ENCODE measurements around the gene ANO3.
"Not testable (repeated sequence)": the region's sequence is repeated elsewhere in the genome, so short reads cannot be mapped to it uniquely, and the experiment has no call there.

ANO3 gene

DNA sequence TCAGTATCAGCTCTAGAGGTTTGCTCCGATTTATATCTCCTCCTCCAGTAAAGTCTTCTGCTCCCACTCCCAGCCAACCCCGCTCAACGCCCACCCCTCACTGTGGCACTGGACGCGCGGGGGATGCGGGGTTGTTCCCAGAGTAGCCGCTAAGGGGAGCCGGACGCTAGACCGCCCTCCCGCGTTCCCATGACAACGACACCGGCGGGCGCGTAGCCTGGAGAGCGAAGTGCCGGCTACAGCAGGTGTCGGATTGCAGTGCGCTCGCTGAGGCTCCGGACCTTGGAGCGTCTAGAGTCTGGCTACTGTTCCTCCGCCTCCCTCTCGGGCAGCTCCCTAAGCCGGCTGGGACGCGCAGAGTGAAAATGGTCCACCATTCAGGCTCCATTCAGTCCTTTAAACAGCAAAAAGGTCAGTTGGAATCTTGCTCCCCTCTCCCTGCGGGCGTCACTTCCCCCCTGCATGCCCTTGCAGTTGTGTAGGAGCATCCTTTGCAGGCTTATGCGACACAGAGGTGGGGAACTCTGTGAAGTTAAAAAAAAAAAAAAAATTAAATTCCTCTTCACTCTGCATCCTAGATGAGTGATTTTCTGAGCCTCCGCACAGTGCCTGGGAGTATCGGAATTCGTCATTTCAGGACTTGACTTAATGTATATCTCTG, at the start of gene ANO3:
ANO3 (plus strand) TSS at position 220 of the 661 bp plus-strand sequence; CDS start at position 366, 146 bp downstream.
- DNase-seq: no peak

DNA sequence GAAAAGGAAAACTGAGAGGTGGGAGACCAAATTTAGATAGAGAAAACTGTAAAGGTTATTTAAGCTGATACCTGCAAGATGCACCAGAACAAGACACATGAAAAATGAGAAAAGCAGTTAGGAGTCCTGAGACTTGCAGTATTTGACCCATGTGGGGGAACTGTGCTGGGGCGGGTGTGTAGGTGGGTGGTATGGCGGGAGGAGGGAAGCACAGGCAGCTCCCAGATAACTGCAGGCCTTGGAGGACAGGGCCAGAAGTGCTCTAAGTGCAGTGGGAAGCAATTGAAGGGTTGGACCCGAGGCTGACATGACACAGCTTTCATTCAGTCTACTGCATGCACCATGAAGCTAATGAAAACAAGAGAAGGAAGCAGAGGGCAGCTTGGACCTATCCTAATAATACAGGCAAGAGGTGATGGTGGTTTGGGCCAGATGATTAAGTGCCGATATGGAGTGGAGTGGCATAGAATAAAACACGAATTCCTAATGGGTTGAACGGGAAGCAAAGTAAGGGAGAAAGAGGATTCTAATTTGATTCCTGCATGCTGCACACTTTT, 48.0 kb upstream of the ANO3 start:
- no peak for DNase-seq

DNA sequence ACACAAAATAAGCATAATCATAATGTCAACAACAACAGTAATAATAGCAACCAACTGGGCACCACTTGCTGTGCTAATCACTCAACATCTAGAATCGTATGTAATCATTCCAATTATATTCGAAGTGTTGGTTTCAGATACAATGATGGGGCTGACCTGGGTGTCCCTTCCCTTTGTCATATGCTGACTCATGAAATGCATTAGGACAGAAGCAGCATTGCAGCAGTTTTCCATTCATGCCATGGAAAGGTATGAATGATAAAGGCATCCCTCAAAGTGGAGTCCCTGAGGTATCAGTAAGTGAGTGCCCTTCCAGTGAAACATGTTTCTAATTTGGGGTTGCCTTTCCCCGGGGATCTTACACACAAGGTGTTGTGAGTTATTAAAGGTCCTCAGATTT, 46.3 kb upstream of the ANO3 start:
- no peak for DNase-seq

DNA sequence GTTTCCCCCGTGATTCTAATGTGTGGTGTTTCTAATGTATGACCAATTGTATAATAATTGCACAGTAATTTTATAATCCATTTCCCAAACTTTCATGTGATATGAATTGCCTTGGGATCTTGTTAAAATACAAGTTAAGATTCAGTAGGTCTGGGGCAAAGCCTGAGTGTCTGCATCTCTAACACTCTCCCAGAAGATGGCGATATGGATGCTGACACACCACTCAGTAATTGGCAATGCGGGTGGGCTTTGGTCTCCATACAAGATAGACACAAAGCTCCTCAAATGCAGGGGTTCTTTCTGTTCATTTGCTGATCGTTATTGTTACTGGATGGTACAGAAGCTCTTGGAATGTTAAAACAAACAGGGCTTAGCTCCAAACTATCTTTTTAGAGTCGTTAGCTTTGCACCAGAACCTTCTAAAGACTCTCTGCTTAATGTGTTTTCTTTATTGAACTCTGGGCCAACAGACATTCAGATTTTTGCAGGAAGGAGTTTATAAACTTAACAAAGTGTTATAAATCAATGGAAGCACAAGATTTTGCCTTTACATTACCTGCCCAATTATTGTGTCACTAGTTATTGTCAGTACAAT, 45.4 kb upstream of the ANO3 start:
- no peak for DNase-seq

DNA sequence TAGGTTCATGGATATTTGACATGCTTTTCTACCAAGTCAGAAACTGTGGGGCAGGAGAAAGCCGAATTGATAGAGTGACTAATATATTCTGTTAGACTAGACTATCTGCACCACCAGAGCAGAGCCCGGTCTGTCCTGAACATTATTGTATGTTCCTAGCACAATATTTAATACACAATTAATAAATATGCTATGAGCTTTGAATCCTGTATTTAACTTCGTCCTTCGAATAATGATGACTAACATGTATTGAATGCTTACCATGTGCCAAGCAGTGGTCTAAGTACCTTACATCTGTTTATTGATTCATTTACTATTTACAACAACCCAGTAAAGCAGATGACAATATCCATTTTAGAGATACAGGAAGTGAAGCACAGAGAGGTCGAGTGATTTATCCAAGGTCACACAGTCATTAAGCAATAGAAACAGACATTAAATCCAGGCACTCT, 44.8 kb upstream of the ANO3 start:
- no peak for DNase-seq

DNA sequence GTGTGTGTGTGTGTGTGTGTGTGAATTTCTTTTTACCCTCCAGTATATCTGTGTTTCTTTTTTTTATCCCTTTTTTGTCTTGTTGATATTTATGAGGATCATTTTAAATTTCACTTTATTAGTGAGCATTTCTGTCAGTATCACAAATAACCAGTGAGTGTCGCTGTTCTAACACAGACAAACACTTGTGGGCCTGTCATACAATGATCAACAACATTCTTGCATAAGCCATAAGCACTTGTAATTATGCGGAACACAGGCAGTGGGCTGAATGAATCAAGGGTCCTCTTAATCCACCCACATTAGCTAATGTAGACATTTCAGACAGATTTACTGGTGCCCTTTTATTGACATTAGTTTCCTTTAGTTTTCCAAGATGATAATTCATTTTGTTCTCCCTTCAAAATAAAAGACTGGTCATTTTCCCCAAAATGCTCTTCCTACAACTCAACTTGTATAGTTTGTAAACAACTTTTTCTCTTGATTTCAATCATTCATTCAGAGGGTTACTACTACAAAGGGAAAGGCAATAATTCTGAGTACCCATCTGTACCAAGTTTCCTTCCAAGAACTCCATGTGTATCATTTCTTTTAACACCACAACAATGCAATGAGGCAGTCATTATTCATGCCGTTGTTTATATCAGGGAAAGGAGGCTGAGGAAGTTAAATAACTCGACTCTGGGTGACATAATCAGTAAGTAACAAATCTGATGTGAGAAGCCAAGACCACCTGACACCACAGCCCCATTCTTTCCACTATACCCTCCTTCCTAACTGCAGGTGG, 34.5 kb upstream of the ANO3 start:
- DNase-seq: no peak

DNA sequence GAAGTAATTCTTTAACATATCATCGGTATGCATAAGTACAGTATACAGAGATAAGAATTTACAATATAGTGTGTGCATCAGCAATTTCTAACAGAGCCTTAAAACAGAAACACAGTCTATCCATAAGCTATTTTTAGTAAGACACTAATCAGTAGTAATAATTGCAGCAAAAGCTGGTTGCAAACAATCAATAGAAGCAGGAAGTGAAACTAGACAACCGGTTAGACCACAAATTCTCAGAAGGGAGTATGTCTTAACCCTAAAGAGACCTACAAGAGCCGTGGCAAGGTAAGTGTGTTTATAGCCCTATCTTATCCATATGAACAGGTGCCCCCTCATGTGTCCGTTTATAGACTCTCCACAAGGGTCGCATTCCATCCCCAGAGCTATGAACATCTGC, 15.6 kb upstream of the ANO3 start:
- DNase-seq: not testable (repeated sequence)

DNA sequence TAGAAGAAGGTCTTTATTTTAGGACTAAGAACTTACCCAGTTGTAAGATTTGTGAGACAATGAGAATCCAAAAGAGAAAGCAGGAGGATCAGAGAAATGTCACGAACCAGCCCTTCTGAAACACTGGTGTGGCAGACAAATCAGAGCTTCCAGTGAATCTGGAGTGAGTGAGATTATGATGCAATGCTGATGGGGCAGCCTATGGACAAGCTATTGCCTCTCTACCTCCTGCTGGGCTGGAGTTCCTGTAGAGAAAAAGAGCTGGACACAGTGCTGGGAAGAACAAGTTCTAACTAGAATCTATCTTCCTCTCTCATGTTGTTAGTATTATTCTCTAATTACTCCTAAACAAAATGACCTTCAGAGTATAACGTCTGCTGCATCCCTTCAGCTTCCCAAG, 12.0 kb upstream of the ANO3 start:
- no peak for DNase-seq

DNA sequence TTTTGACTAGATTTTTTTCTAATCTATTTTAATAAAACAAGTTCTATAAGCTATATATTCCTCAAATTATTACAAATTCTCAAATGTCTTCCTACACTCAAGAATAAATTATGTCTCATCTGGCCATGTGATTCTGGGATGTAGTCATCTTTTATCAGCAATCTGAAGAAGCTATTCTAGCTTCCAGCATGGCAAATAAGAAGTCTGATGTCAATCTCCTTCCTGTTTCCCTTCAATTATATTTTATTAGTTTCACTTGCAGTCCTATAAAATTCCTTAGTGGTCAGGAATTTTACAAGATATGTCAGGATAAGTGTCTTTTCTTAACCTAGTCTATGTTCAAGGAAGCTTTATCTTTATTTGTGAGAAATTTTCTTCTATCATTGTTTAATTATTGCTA, 10.4 kb upstream of the ANO3 start:
- DNase-seq: no peak

DNA sequence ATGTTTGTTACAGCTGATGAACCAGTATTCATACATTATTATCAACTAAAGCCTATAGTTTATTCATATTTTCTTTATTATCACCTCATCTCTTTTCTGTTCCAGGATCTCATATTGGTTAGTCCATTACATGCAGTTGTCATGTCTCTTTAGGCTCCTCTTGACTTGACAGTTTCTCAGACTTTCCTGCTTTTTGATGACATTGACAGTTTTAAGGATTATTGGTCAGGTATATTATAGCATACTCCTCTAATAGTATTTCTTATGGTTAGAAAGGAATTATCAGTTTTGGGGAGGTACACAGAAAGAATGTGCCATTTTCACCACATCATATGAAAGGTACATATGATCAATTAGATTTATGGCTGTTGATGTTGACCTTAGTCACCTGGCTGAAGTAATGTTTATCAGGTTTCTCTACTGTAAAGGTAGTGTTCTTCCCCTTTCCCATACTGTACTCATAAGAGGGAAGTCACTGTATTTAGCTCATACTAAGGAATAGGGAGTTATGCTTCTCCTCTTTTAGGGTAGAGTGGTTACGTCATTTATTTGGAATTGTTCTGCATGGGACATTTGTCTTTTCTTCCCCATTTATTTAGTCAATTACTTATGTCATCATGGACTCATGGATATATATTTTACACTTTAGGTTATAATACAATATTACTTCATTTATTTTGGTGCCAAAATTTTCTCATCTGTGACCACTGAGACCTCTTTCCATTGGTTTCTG, 9.4 kb upstream of the ANO3 start:
- DNase-seq: no peak

DNA sequence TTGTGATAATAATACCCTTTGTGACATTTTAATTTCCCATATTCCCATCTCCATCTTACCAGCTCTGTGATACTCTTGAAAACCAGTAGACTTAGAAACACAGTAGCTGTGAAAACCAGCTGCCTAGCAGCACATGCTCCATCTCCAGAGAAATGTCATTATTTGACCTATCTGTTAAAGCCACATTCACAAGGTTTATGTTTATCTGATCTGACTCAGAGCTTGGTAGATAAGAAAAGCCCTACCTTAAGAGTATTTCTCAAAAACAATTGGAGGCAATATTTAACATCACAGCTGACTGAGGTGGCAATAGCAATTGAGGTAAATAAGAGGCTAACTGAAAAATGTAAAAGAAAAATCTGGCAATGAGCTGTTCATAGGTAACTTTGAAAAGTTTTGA, 8.1 kb upstream of the ANO3 start:
- no peak for DNase-seq

DNA sequence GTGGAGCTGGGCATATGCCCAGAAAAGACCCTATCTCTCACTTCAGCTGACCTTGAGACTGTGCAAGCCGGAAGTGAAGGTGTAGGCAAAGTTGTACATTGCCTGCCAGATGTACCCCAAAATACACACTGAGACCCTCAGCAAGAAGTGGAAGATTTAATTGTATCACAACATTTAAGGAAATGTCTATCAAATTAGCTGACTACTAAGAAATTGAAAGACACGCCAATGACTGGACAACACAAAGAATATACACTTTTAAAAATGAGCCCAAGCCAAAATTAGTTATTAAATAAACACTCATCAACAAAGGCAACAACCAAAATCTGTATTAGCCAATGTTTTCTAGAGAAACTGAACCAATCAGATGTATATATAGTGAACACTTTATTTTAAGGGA, 7.7 kb upstream of the ANO3 start:
- DNase-seq: no peak

DNA sequence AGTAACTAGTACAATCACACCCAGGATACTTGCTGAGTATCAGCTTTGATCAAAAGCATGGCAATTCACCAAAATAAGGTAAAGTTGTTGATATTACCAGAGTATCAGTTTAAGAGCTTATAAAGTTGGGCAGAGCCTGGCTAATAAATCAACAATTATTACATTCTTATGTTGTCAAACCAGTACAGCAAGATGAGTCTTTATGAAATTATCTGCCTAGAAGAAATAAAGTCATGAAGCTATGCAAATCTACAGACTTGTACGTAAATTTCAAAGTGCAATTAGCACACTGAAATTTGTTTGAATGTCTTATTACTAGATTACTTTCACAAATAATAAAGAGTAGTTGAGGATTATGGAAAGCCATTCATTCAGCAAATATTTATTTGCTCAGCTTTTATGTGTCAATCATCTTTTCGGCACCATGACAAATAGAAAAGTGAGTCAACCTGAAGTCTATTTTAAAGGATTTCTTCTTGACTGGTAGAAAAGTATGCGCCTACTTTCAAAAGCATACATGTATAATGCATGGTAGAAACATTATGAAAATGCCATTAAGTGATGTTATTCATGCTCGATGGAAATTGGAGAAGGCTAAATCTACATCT, 5.0 kb upstream of the ANO3 start:
- DNase-seq: no peak

DNA sequence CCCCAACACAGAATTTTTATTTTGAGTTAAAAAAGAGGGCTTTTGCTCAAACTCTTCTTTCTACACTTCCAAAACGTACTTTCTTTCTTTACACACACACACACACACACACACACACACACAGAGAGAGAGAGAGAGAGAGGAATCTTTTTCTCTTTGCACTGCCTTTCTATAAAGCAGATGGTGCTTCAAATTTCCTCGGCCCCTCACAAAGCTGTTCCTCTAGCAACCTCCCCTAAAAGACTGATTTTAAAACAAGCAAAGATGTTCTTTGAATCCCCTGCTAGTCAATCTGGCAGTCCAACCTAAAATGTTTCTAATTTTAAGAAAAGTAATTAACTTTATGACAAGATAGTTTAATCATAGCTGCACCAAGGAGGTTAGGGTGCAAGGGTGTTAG, 2.7 kb upstream of the ANO3 start:
- no peak for DNase-seq

DNA sequence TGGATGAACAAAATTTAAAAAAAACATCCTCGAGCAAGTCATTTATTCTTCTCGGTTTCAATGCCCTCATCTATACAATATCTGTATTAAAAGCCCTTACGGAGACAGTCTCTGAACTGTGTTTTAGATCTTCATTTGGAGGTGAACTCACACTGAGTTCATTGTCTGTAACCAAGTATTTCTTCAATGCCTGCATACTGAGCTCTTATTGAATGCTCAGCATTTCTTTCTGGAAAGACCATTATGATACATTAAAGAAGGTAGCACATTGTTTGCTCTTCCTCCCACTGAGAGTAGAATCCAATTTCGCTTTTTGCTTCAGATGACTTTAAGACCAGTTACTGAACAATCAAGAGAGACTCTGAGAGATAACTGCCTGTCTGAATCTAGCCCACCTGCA, 1.7 kb upstream of the ANO3 start:
- no peak for DNase-seq

DNA sequence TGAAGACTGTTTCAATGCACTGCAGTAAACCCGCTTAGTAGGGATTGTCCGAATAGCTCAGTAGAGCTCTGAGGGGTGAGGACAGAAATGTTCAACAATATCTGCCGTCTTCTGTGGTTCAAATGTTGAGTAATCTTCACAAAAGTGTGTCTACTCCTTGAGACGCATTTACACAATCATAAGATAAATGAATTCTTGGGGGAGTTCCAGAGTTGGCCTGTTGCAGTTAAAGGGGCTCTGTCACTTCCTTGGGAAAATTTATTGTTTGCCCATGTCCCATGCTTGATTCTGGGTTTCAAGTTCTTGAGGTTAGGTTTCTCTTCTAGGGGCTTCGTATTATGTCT, 614 bp downstream of the ANO3 start:
- DNase-seq: no peak

DNA sequence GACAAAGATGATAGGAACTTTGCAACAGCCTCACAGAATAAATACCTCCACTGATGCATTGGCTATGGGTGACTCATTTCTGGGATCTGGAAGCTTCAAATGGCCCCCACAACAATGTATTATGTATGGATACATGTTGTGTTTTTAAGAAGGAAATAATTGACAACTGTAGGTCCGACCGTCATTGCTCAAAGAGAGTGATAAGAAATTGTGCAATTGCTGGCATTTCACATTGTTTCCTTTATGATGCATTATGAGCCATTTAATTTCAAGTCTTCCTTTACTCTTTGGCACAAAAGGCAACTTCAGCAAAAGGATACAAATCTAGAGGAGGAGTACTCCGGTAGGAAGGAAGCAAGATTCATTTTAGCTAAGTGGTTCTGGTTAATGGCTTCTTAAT, 2.0 kb downstream of the ANO3 start:
- DNase-seq: no peak

DNA sequence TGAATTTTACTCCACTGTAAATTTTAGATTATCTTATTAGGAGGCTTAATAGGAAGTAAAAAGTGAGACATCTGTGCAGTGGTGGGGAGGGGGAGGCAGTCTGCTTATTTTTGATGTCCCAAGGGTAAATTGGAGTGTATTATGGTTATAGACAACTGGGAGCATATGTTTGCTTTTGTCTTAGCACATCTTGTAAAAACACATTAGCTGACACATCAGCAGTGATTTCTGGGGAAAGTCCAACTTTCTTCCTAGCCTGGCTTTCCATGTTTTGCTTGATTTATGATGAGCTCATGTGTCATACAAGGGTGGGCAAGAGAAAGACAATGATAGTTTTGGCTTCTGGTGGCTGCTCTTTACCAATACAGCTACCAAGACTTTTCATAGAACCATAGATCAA, 4.0 kb downstream of the ANO3 start:
- no peak for DNase-seq

DNA sequence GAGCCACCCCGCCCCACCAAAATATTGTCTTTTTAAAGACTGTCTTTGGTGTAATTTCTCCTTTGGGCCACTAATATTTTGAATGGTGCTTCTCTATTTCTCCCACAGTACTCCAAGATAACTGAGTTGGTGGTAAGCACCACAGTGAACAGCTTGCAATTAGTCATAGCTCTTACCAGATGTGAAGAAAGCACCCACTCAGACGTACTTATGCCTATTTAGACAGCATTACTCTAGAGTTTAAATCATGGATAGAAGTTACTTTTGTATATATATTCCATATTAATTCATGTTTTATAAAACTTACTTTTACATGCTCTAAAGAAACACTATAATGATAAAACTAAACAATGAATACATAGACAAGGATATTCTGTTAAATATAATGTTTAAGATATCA, 12.7 kb downstream of the ANO3 start:
- DNase-seq: no peak

DNA sequence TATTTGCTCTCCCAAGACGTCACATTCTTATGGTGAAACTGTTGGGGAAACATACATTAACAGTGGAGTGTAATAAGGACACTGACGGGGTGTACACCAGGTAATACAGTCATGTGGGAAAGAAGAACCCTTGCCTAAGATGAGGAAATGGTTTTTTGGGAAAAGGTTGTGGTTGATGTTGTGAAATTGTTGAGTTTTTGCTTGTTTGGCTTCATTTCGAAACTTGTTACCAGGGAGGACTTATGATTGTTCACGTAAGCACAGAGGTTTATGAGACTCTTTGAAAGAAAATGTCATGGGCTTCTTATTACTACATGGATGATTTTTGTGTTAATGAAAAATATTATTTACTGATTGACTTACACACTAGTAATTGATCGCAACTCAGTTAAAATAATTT, 16.8 kb downstream of the ANO3 start:
- no peak for DNase-seq

DNA sequence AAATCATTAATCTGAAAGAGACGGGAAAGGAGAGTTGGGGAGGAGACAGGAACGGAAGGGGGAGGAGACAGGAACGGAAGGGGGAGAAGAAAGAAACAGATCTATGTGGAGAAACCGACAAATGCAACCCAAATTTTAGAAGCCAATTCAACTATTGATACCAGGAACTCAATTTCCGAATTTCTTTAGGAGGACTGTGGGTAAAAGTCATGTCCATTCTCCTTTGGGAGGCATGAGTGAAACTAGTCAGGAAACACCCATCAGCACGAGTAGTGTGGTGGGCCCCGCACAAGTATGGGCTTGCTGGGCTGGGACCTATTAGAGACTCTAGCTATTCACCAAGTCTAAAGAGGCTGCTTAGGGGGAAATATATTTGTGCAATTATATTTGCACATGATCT, 18.1 kb downstream of the ANO3 start:
- DNase-seq: no peak

DNA sequence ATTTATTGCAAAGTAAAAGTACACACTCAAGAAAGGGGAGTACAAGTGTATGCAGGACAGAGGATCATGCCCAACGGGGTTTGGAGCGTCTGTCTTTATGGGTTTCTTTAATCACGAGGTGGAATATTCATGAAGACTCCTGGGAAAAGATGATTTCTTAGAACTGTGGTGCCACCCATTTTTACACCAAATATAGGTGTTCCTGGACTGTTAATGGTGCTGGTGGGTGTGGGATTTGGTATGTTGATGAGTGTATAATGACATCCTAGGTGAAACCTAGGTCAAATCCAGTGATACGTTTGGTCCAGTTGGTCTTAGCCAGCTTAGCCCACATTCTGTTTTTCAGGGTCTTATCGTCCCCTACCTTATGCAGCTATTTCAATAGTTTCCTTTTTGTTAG, 21.1 kb downstream of the ANO3 start:
- no peak for DNase-seq

DNA sequence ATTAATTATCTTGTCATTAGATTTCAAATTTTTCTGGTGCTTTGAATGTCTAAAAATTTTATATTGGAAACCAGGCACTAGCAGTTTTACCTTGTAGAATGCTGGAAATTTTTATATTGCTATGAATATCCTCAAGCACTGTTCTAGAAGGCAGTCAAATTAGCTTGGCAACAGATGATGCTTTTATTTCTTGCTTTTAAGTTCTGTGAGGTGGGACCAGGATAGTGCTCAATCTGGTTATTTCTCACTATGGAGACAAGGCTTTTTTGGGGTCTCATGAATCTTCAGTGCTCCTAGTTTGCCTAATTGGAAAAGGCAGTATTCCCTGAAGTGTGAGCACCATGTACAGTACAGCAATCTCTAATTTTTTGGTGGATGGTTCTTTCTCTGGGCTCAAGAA, 27.1 kb downstream of the ANO3 start:
- DNase-seq: no peak

Measured in stimulated activated naive CD4-positive, alpha-beta T cell (primary cell).